Measurements from ENCODE around the gene VRK1. TPM values are rescaled to one million over a fixed set of nuclear protein-coding genes. Genes with fewer than 3 reads are reported as not detected.

VRK1 gene
- total RNA-seq, 5 donors from 2014 or later (not counting 1 experiment from before 2014, with no cell fraction given) = 24.4 to 34.5 (median 29.4) TPM

- DNase-seq (no peak), ATAC-seq (replicated peaks in 1 of 4) (no peak)
- H3K27me3 ChIP-seq (replicated peaks in 1 of 2; ENCODE audit: control insufficient read depth in 2 of 2, extremely low read depth in 1 of 2, insufficient read depth in 2 of 2, low read length in 1 of 2) = no peaks in the 10 kb centered on the region
- peaks cover 0 to 2% of the 10 kb centered on the region in 2 experiments for H3K4me1 ChIP-seq (ENCODE audit: control insufficient read depth in 1 of 2, extremely low read depth in 1 of 2, insufficient read depth in 2 of 2, low read length in 2 of 2)
- Mint-ChIP-seq H3K36me3 (peaks cover 18% of the 10 kb centered on the region), H3K27ac (no peak overlapping the region), H3K9me3 (peaks cover 0 to 4% (median 0%) of the 10 kb centered on the region in 3 donors), H3K4me3 (no peak overlapping the region), H3K27me3 (no peaks in the 10 kb centered on the region), H3K4me1 (peaks cover 22 to 39% (median 34%) of the 10 kb centered on the region in 3 donors)
- WGBS (ENCODE audit: insufficient coverage) = 95% methylated on average over 2 of the region's 3 CpGs
- ChIA-PET POLR2A (no interaction called here), CTCF (interaction anchor here in 1 of 2 donors (0.7 kb wide), 1 partner anchor 27 kb away, joined by 3 read pairs; no protein-coding TSS in a partner anchor)
- no peaks in the 10 kb centered on the region for H3K9me3 ChIP-seq
- H3K27ac ChIP-seq (ENCODE audit: low read length) = no peak overlapping the region
- peaks cover 0 to 3% of the 10 kb centered on the region in 2 donors for H3K36me3 ChIP-seq (ENCODE audit: control insufficient read depth in 2 of 2, extremely low read depth in 1 of 2, insufficient read depth in 1 of 2, low read length in 1 of 2)
- H3K4me3 ChIP-seq (ENCODE audit: control insufficient read depth in 1 of 2, extremely low read depth in 1 of 2, low read length in 1 of 2) = no peak overlapping the region
These were observed 24.3 kb downstream of the VRK1 start for GRCh38 chr14:96821501-96821900.

GRCh38 chr14:96823652-96824051, 26.5 kb downstream of the VRK1 start:
- peaks cover 20 to 30% (median 28%) of the 10 kb centered on the region in 3 donors for H3K4me1 Mint-ChIP-seq
- DNase-seq (no peak), ATAC-seq (replicated peaks in 1 of 4) (no peak)
- no peaks in the 10 kb centered on the region for H3K27me3 Mint-ChIP-seq
- no peaks in the 10 kb centered on the region for H3K4me1 ChIP-seq (ENCODE audit: control insufficient read depth in 1 of 2, extremely low read depth in 1 of 2, insufficient read depth in 2 of 2, low read length in 2 of 2)
- no peak overlapping the region for H3K27ac Mint-ChIP-seq
- H3K36me3 Mint-ChIP-seq = peaks cover 28% of the 10 kb centered on the region
- H3K9me3 ChIP-seq = no peaks in the 10 kb centered on the region
- H3K27ac ChIP-seq (ENCODE audit: low read length) = no peak overlapping the region
- no peak overlapping the region for H3K4me3 ChIP-seq (ENCODE audit: control insufficient read depth in 1 of 2, extremely low read depth in 1 of 2, low read length in 1 of 2)
- WGBS (ENCODE audit: insufficient coverage) = no CpG with 5 or more reads among the region's 2 CpGs
- peaks cover 0 to 3% of the 10 kb centered on the region in 2 donors for H3K36me3 ChIP-seq (ENCODE audit: control insufficient read depth in 2 of 2, extremely low read depth in 1 of 2, insufficient read depth in 1 of 2, low read length in 1 of 2)
- H3K27me3 ChIP-seq (replicated peaks in 1 of 2; ENCODE audit: control insufficient read depth in 2 of 2, extremely low read depth in 1 of 2, insufficient read depth in 2 of 2, low read length in 1 of 2) = no peaks in the 10 kb centered on the region
- no peak overlapping the region for H3K4me3 Mint-ChIP-seq
- H3K9me3 Mint-ChIP-seq = peaks cover 0 to 7% (median under 1%) of the 10 kb centered on the region in 3 donors
- ChIA-PET CTCF (no interaction called here), POLR2A (no interaction called here)

DNA sequence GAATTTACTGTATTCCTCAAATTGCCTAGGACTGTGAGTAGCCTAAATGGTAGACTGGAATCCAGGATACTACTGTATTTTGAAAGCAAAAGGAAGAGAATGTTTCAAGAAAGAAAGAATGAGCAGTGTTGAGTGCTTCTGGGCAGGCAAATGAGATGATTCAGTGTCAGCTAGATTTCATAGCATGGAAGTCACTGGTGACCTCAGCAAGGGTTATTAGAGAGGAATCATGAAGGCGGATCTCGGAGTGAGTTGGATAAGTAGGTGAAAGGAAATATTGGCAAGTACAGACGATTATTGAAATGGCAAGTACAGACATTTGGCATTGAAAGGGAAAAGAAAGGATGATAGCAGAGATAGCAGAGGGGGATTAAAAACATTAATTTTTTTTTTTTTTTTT, 27.1 kb downstream of the VRK1 start:
- CTCF ChIA-PET = interaction anchor here in 1 of 2 donors (0.7 kb wide), 1 partner anchor 453 kb away, joined by 5 read pairs; no protein-coding TSS in a partner anchor
- Mint-ChIP-seq H3K36me3 (peaks cover 31% of the 10 kb centered on the region), H3K27ac (no peak overlapping the region), H3K9me3 (peaks cover 1 to 9% (median 6%) of the 10 kb centered on the region in 3 donors), H3K4me3 (no peak overlapping the region), H3K27me3 (no peaks in the 10 kb centered on the region), H3K4me1 (peaks cover 20 to 26% (median 25%) of the 10 kb centered on the region in 3 donors)
- Histone ChIP-seq H3K27me3 (replicated peaks in 1 of 2; ENCODE audit: control insufficient read depth in 2 of 2, extremely low read depth in 1 of 2, insufficient read depth in 2 of 2, low read length in 1 of 2) (no peaks in the 10 kb centered on the region), H3K4me3 (ENCODE audit: control insufficient read depth in 1 of 2, extremely low read depth in 1 of 2, low read length in 1 of 2) (no peak overlapping the region), H3K36me3 (ENCODE audit: control insufficient read depth in 2 of 2, extremely low read depth in 1 of 2, insufficient read depth in 1 of 2, low read length in 1 of 2) (peaks cover 0 to 3% of the 10 kb centered on the region in 2 donors), H3K27ac (ENCODE audit: low read length) (no peak overlapping the region), H3K4me1 (ENCODE audit: control insufficient read depth in 1 of 2, extremely low read depth in 1 of 2, insufficient read depth in 2 of 2, low read length in 2 of 2) (no peaks in the 10 kb centered on the region), H3K9me3 (no peaks in the 10 kb centered on the region)
- POLR2A ChIA-PET = no interaction called here
- DNase-seq (no peak), ATAC-seq (replicated peaks in 1 of 4) (no peak)
- WGBS (ENCODE audit: insufficient coverage) = 96% methylated on average over 3 of the region's 3 CpGs

DNA sequence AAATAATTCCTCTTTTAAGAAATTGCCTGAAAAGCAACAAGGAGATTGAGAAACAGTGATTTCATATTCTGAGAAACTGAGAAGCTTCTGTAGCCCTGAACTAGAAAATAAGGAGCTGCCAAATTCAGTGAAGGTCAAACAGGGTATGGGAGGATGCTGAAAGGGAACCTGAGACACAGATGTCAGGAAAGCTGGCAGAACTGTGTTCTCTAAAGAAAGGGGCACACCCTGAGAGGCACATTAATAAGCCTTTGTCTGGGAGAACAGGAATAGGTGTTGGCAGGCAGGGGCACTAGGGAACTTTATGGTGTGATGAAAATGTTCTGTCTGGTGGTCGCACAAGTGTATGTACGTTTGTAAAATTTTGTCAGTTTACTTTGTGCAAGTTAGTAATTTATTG, 29.6 kb downstream of the VRK1 start:
- no peak overlapping the region for H3K4me3 ChIP-seq (ENCODE audit: control insufficient read depth in 1 of 2, extremely low read depth in 1 of 2, low read length in 1 of 2)
- no peaks in the 10 kb centered on the region for H3K36me3 ChIP-seq (ENCODE audit: control insufficient read depth in 2 of 2, extremely low read depth in 1 of 2, insufficient read depth in 1 of 2, low read length in 1 of 2)
- Mint-ChIP-seq H3K9me3 (peaks cover 6 to 24% (median 17%) of the 10 kb centered on the region in 3 donors), H3K27me3 (no peaks in the 10 kb centered on the region), H3K27ac (no peak overlapping the region), H3K4me1 (peaks cover 18 to 25% (median 20%) of the 10 kb centered on the region in 3 donors), H3K4me3 (no peak overlapping the region), H3K36me3 (peaks cover 32% of the 10 kb centered on the region)
- H3K4me1 ChIP-seq (ENCODE audit: control insufficient read depth in 1 of 2, extremely low read depth in 1 of 2, insufficient read depth in 2 of 2, low read length in 2 of 2) = no peaks in the 10 kb centered on the region
- DNase-seq (no peak), ATAC-seq (replicated peaks in 1 of 4) (no peak)
- no peaks in the 10 kb centered on the region for H3K27me3 ChIP-seq (replicated peaks in 1 of 2; ENCODE audit: control insufficient read depth in 2 of 2, extremely low read depth in 1 of 2, insufficient read depth in 2 of 2, low read length in 1 of 2)
- CTCF ChIA-PET = no interaction called here
- WGBS (ENCODE audit: insufficient coverage) = no CpG with 5 or more reads among the region's 2 CpGs
- no peak overlapping the region for H3K27ac ChIP-seq (ENCODE audit: low read length)
- POLR2A ChIA-PET = no interaction called here
- H3K9me3 ChIP-seq = no peaks in the 10 kb centered on the region

- peaks cover 17 to 25% (median 22%) of the 10 kb centered on the region in 3 donors for H3K4me1 Mint-ChIP-seq
- no peaks in the 10 kb centered on the region for H3K9me3 ChIP-seq
- POLR2A ChIA-PET = no interaction called here
These were observed 30.1 kb downstream of the VRK1 start for GRCh38 chr14:96827290-96827689.

GRCh38 chr14:96829791-96830190, 32.6 kb downstream of the VRK1 start:
- no peak overlapping the region for H3K4me3 ChIP-seq (ENCODE audit: control insufficient read depth in 1 of 2, extremely low read depth in 1 of 2, low read length in 1 of 2)
- POLR2A ChIA-PET = no interaction called here
- H3K27ac ChIP-seq (ENCODE audit: low read length) = no peak overlapping the region
- H3K36me3 ChIP-seq (ENCODE audit: control insufficient read depth in 2 of 2, extremely low read depth in 1 of 2, insufficient read depth in 1 of 2, low read length in 1 of 2) = peaks cover 2 to 4% of the 10 kb centered on the region in 2 donors
- peaks cover 38% of the 10 kb centered on the region for H3K36me3 Mint-ChIP-seq
- no peaks in the 10 kb centered on the region for H3K9me3 ChIP-seq
- DNase-seq (no peak), ATAC-seq (replicated peaks in 1 of 4) (no peak)
- CTCF ChIA-PET = no interaction called here
- H3K27me3 ChIP-seq (replicated peaks in 1 of 2; ENCODE audit: control insufficient read depth in 2 of 2, extremely low read depth in 1 of 2, insufficient read depth in 2 of 2, low read length in 1 of 2) = no peaks in the 10 kb centered on the region
- H3K4me1 Mint-ChIP-seq = peaks cover 14 to 18% (median 16%) of the 10 kb centered on the region in 3 donors
- H3K27me3 Mint-ChIP-seq = no peaks in the 10 kb centered on the region
- H3K27ac Mint-ChIP-seq = no peak overlapping the region
- H3K4me3 Mint-ChIP-seq = no peak overlapping the region
- peaks cover 6 to 21% (median 17%) of the 10 kb centered on the region in 3 donors for H3K9me3 Mint-ChIP-seq
- H3K4me1 ChIP-seq (ENCODE audit: control insufficient read depth in 1 of 2, extremely low read depth in 1 of 2, insufficient read depth in 2 of 2, low read length in 2 of 2) = no peaks in the 10 kb centered on the region
- no CpG with 5 or more reads among the region's 1 CpG for WGBS (ENCODE audit: insufficient coverage)

More at GRCh38 chr14:96827290-96827689, 30.1 kb downstream of the VRK1 start:
- no peak overlapping the region for H3K4me3 Mint-ChIP-seq
- CTCF ChIA-PET = no interaction called here
- H3K27me3 ChIP-seq (replicated peaks in 1 of 2; ENCODE audit: control insufficient read depth in 2 of 2, extremely low read depth in 1 of 2, insufficient read depth in 2 of 2, low read length in 1 of 2) = no peaks in the 10 kb centered on the region
- peaks cover 6 to 24% (median 17%) of the 10 kb centered on the region in 3 donors for H3K9me3 Mint-ChIP-seq
- ATAC-seq (replicated peaks in 1 of 4) (no peak), DNase-seq (no peak)
- H3K4me3 ChIP-seq (ENCODE audit: control insufficient read depth in 1 of 2, extremely low read depth in 1 of 2, low read length in 1 of 2) = no peak overlapping the region
- no peak overlapping the region for H3K27ac ChIP-seq (ENCODE audit: low read length)
- H3K36me3 ChIP-seq (ENCODE audit: control insufficient read depth in 2 of 2, extremely low read depth in 1 of 2, insufficient read depth in 1 of 2, low read length in 1 of 2) = no peaks in the 10 kb centered on the region
- H3K27ac Mint-ChIP-seq = no peak overlapping the region
- WGBS (ENCODE audit: insufficient coverage) = 100% methylated on average over 2 of the region's 3 CpGs
- no peaks in the 10 kb centered on the region for H3K4me1 ChIP-seq (ENCODE audit: control insufficient read depth in 1 of 2, extremely low read depth in 1 of 2, insufficient read depth in 2 of 2, low read length in 2 of 2)
- peaks cover 32% of the 10 kb centered on the region for H3K36me3 Mint-ChIP-seq
- H3K27me3 Mint-ChIP-seq = no peaks in the 10 kb centered on the region
